ENCODE data around the gene ZRANB1.

- TF ChIP-seq POLR2A (IDR thresholded peaks at IDR 0.05; ENCODE audit: low read depth, low read length) (no peak), POLR2AphosphoS5 (IDR thresholded peaks at IDR 0.05; ENCODE audit: low read depth, low read length) (no peak)
Measured at GRCh38 chr10:125013529-125013872, 71.6 kb downstream of the ZRANB1 start.

Data from GM12892 (cell line).